NCI-H2171 treated with DMSO at 0.1 percent for 48 hours (cell line): ENCODE data around the gene SMG9.

Experiments used
- DNase-seq: peaks from one replicate; lab custom pipeline; 2025; lab: John Stamatoyannopoulos, UW

Gene SMG9

GRCh38 chr19:43754503-43755255 is at the start of gene SMG9:
Gene SMG9 (minus strand): TSS chr19:43754962. CDS start chr19:43750741, 4,221 bp downstream.
- peak; percentile 95 for DNase-seq

GRCh38 chr19:43804432-43804831 is 49.7 kb upstream of the SMG9 start:
- no peak for DNase-seq

GRCh38 chr19:43802216-43802951 is 47.6 kb upstream of the SMG9 start, which contains the start of gene LYPD5:
Gene LYPD5 (minus strand): TSS chr19:43802447. CDS start chr19:43802380, 67 bp downstream.
- no peak for DNase-seq

GRCh38 chr19:43799502-43800142 is 44.9 kb upstream of the SMG9 start:
- DNase-seq, result no peak

GRCh38 chr19:43798546-43799409 is 44.0 kb upstream of the SMG9 start:
- peak; percentile 78 for DNase-seq

- no peak for DNase-seq
These were observed 43.3 kb upstream of the SMG9 start for GRCh38 chr19:43798026-43798545.

GRCh38 chr19:43797556-43797955 is 42.8 kb upstream of the SMG9 start:
- DNase-seq, result no peak

- no peak for DNase-seq
These were observed 42.4 kb upstream of the SMG9 start for GRCh38 chr19:43797118-43797517.

GRCh38 chr19:43790587-43790986 is 35.8 kb upstream of the SMG9 start:
- DNase-seq, result no peak

- DNase-seq, result no peak
These were observed 34.3 kb upstream of the SMG9 start for GRCh38 chr19:43789029-43789428.

- DNase-seq, result no peak
These were observed 31.9 kb upstream of the SMG9 start for GRCh38 chr19:43786665-43787064.

- DNase-seq, result peak; percentile 59
These were observed 30.4 kb upstream of the SMG9 start for GRCh38 chr19:43784981-43785808.

- DNase-seq, result no peak
These were observed 29.6 kb upstream of the SMG9 start for GRCh38 chr19:43784241-43784980.

- no peak for DNase-seq
These were observed 28.9 kb upstream of the SMG9 start for GRCh38 chr19:43783636-43784035.

GRCh38 chr19:43782689-43783231 is 28.0 kb upstream of the SMG9 start:
- no peak for DNase-seq

GRCh38 chr19:43782311-43782660 is 27.5 kb upstream of the SMG9 start:
- peak; percentile 25 for DNase-seq

- no peak for DNase-seq
These were observed 27.0 kb upstream of the SMG9 start for GRCh38 chr19:43781630-43782310.

GRCh38 chr19:43780706-43781525 is 26.2 kb upstream of the SMG9 start, which contains the start of gene KCNN4:
Gene KCNN4 (minus strand): TSS chr19:43780973. CDS start chr19:43780861, 112 bp downstream.
- DNase-seq, result peak; percentile 36
